Panc1 (cell line): ENCODE measurements around the gene P2RY14. TPM values are rescaled to one million over a fixed set of nuclear protein-coding genes. Genes with fewer than 3 reads are reported as not detected.
A peak's percentile ranks its signal among the peaks of the same experiment; 100 is the strongest.

Source experiments
- ATAC-seq: fragments of 200-7000 bp; cut with Tn5 transposase; 2 replicates; pipeline ENCODE4 v1.9.1; 2020; ENCODE audit warnings: mild to moderate bottlenecking, moderate library complexity
- BruUV-seq: library from RNA; stranded (reverse); fragments of 400-500 nt; replicated peaks from 2 replicates; lab custom pipeline; 2021; lab: Mats Ljungman, UMichigan
- CTCF ChIA-PET: fragments of 300-600 bp; sonication (Branson Sonifier 250); formaldehyde crosslinking; loops from one replicate; lab custom pipeline; 2022; ENCODE audit warnings: antibody characterized with exemption; lab: Charles Lee
- POLR2A ChIA-PET: fragments of 300-600 bp; sonication (Branson Sonifier 250); formaldehyde crosslinking; loops from one replicate; lab custom pipeline; 2022; ENCODE audit warnings: antibody characterized with exemption; lab: Charles Lee
- DNase-seq: peaks from one replicate; pipeline ENCODE4 v3.0.0-alpha.2; 2010; ENCODE audit warnings: low read depth, low spot score
- H3K27ac ChIP-seq: 2 replicates; pipeline ENCODE4 v1.5.1; 2011; ENCODE audit warnings: mild to moderate bottlenecking, low read length, inconsistent platforms
- H3K27me3 ChIP-seq: fragments of 200-500 bp; sonication (Bioruptor generic); 2 replicates; pipeline ENCODE4 v1.6.0; 2014; ENCODE audit warnings: low read length, inconsistent platforms; ENCODE audit not compliant: control insufficient read depth, insufficient read depth
- H3K36me3 ChIP-seq: fragments of 200-500 bp; sonication (Bioruptor generic); 2 replicates; pipeline ENCODE4 v1.5.1; 2014; ENCODE audit warnings: inconsistent platforms, mild to moderate bottlenecking, low read length, moderate library complexity; ENCODE audit not compliant: control insufficient read depth, insufficient read depth
- H3K4me1 ChIP-seq: 2 replicates; pipeline ENCODE4 v1.5.1; 2011; ENCODE audit warnings: inconsistent platforms, mild to moderate bottlenecking, low read length, moderate library complexity; ENCODE audit not compliant: control insufficient read depth, insufficient read depth
- H3K4me3 ChIP-seq, 2 experiments: 2 replicates each; pipeline ENCODE4 v1.5.1; 2011 to 2012; ENCODE audit warnings: low read depth in 2 of 2, low read length in 2 of 2, mild to moderate bottlenecking in 2 of 2, inconsistent platforms in 1 of 2, moderate library complexity in 1 of 2
- H3K9me3 ChIP-seq: fragments of 200-500 bp; sonication (Bioruptor generic); 2 replicates; pipeline ENCODE4 v1.5.1; 2014; ENCODE audit warnings: low read depth, mild to moderate bottlenecking, inconsistent platforms, low read length, moderate library complexity; ENCODE audit not compliant: control insufficient read depth, insufficient read depth
- CTCF ChIP-seq: fragments of 450-650 bp; IDR thresholded peaks from 2 replicates; pipeline ENCODE4 v1.5.1; 2017; ENCODE audit warnings: mild to moderate bottlenecking
- POLR2AphosphoS5 ChIP-seq: IDR thresholded peaks from 2 replicates; pipeline ENCODE4 v1.6.1; 2012; ENCODE audit warnings: mild to moderate bottlenecking, low read depth, low read length, moderate library complexity
- REST ChIP-seq, 2 experiments: IDR thresholded peaks; 2 replicates each; pipeline ENCODE4 v1.6.1; 2011 to 2012; ENCODE audit warnings: low read depth in 2 of 2, control low read depth in 1 of 2, low read length in 1 of 2, mild to moderate bottlenecking in 1 of 2, moderate library complexity in 1 of 2; ENCODE audit not compliant: insufficient read depth in 1 of 2
- SIN3A ChIP-seq: IDR thresholded peaks from 2 replicates; pipeline ENCODE4 v1.6.1; 2012; ENCODE audit warnings: low read depth, mild to moderate bottlenecking, low read length, moderate library complexity, borderline replicate concordance; ENCODE audit not compliant: insufficient read depth
- TCF7L2 ChIP-seq: IDR thresholded peaks from 2 replicates; pipeline ENCODE4 v1.6.1; 2011; ENCODE audit warnings: mild to moderate bottlenecking, low read depth, low read length, inconsistent platforms
- in situ Hi-C: cut with HindIII; loops from 2 replicates; pipeline ENCODE4 v1.10.0; 2016; ENCODE audit warnings: low sequenced_read_pairs, low pct_unique_long_range_greater_than_20kb
- intact Hi-C: fragments of 100-400 bp; cut with micrococcal nuclease; formaldehyde crosslinking; loops from one replicate; pipeline ENCODE4 v1.10.0; 2022; ENCODE audit not compliant: unreplicated experiment
- total RNA-seq: library from RNA; stranded (reverse); gene quantifications from one replicate; pipeline ENCODE4 v1.2.1, GENCODE V29; 2021; ENCODE audit not compliant: unreplicated experiment

The P2RY14 gene
- total RNA-seq, 1 experiment from 2014 or later: not detected

- H3K36me3 ChIP-seq: no peaks in the 10 kb centered on the region
- ChIA-PET POLR2A (no interaction called here), CTCF (no interaction called here)
- no peak for TF ChIP-seq REST (IDR thresholded peaks at IDR 0.05; ENCODE audit: insufficient read depth in 1 of 2, low read depth in 2 of 2, low read length in 1 of 2)
- no peak for TF ChIP-seq TCF7L2
- TF ChIP-seq SIN3A: no peak
- no peak for TF ChIP-seq POLR2AphosphoS5
- no peak for TF ChIP-seq CTCF
- no peak overlapping the region for H3K27ac ChIP-seq
- DNase-seq (no peak), ATAC-seq (0 out of 2 replicates have a peak, but pooled peaks have one; percentile 12)
- intact Hi-C loops (no loop called here), in situ Hi-C loops (no loop called here)
- BruUV-seq: no TSS peak
- no peaks in the 10 kb centered on the region for H3K27me3 ChIP-seq
- no peaks in the 10 kb centered on the region for H3K9me3 ChIP-seq
- H3K4me1 ChIP-seq: no peaks in the 10 kb centered on the region
- H3K4me3 ChIP-seq: no peak overlapping the region
Measured at GRCh38 chr3:151182349-151183079, 95.8 kb downstream of the P2RY14 start.

- POLR2A ChIA-PET: no interaction called here
- CTCF ChIA-PET: interaction anchor here (0.6 to 0.7 kb wide), 3 partner anchors 7 to 352 kb away, joined by 3 to 7 read pairs (median 3); no protein-coding TSS in a partner anchor
- intact Hi-C loops: no loop called here
- DNase-seq: no peak
- Histone ChIP-seq H3K4me1 (no peaks in the 10 kb centered on the region), H3K36me3 (no peaks in the 10 kb centered on the region), H3K4me3 (no peak overlapping the region), H3K27me3 (no peaks in the 10 kb centered on the region), H3K27ac (no peak overlapping the region), H3K9me3 (no peaks in the 10 kb centered on the region)
- in situ Hi-C loops: no loop called here
- TF ChIP-seq TCF7L2 (no peak), REST (IDR thresholded peaks at IDR 0.05; ENCODE audit: insufficient read depth in 1 of 2, low read depth in 2 of 2, low read length in 1 of 2) (no peak), SIN3A (no peak), CTCF (no peak), POLR2AphosphoS5 (no peak)
- no peak for ATAC-seq
- no TSS peak for BruUV-seq
Measured at GRCh38 chr3:151178208-151178845, 100.0 kb downstream of the P2RY14 start.
